ENCODE results near the gene DUOXA1.
A peak's percentile ranks its signal among the peaks of the same experiment; 100 is the strongest.

The DUOXA1 gene, protein sequence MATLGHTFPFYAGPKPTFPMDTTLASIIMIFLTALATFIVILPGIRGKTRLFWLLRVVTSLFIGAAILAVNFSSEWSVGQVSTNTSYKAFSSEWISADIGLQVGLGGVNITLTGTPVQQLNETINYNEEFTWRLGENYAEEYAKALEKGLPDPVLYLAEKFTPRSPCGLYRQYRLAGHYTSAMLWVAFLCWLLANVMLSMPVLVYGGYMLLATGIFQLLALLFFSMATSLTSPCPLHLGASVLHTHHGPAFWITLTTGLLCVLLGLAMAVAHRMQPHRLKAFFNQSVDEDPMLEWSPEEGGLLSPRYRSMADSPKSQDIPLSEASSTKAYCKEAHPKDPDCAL

DNA sequence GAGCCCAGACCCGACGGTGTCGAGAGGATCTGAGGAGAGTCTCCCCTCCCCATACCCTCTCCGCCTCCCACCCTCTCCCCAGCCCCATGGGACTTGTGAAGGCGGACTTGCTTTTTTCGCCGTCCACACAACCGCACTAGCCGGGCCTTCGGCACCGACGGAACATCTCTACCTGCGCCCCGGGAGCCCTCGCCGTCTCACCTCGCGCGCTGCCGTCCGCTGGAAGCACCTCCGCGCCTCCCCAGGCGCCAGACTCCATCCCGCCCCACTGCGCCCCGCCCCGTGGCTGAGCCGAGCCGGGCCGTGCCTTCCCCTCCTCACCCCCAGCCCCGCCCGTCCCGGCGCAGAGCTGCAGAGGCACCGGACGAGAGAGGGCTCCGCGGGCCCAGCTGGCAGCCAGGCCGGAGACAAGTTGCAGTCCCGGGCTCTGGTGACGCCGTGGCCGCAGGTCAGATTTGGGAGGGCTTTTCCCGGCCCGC lies at the start of gene DUOXA1, which contains the start of gene DUOX1:
Gene DUOXA1, minus strand, starts transcription at position 229 of the 479 bp plus-strand sequence. CDS start 6,865 bp downstream, outside the sequence.
Gene DUOX1, plus strand, starts transcription at position 344 of the 479 bp plus-strand sequence. CDS start 1,973 bp downstream, outside the sequence.
- H3K4me3 ChIP-seq (ENCODE audit: low read length) = no peak within 1 kb of the TSS
- no peak for TF ChIP-seq ZNF274 (IDR thresholded peaks at IDR 0.05; ENCODE audit: low read depth, low read length)

DNA sequence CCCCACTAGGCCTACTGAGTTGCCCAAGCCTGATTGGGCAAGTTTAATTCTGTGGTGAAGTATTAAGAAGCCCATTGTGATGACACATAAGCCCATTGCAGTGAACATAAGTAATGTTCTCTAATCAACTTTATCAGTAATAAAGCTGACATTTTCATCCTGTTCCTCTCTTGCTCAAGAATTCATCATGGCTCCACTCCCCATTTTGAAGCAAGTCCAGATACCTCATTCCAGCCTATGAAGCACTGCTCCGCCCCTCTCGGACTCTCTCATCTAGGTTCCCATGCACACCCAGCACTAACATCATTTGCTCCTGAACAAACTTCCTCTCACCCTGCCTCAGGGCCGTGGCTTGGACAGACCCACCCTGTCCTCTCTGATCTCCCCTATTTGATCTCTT lies 47.6 kb upstream of the DUOXA1 start:
- H3K4me3 ChIP-seq (ENCODE audit: low read length) = no peak overlapping the region
- no peak for TF ChIP-seq ZNF274 (IDR thresholded peaks at IDR 0.05; ENCODE audit: low read depth, low read length)

DNA sequence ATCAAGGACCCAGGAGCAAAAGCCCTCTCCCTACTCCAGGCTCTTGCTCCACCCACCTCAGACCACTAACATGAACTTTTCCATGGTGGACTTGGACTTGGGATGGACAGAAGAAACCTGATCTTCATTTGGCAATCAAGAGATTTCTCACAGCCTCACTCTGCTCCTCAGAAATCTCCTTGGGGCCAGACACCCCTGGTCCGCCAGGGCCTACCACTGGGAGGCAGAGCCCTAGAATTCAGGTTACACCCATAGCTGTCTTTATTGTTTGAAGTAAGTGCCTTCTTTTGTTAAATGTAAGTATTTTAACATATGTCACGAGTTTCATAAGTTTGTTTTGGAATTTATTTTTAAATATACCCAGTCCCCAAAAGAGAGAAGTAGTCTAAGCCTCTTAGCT lies 44.9 kb upstream of the DUOXA1 start:
- no peak for TF ChIP-seq ZNF274 (IDR thresholded peaks at IDR 0.05; ENCODE audit: low read depth, low read length)
- no peak overlapping the region for H3K4me3 ChIP-seq (ENCODE audit: low read length)

DNA sequence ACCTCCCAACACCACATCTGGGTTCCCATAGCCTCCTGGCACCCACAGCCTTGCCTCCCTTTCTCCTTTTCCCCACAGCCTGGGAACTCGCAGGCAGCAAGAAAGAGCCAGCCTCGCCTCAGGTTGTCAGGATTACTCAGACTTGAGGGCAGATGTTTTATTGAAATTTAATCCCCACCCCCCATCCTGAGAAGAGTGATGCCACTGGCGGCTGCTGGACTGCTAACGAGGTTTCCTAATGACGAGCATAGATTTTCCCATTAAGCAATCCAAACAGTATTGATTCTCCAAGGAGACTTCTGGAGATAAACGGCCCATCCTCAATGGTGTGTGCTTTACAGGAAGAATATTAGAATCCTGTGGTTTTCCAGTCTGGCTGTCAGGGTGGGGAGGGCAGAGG lies 44.4 kb upstream of the DUOXA1 start:
- H3K4me3 ChIP-seq (ENCODE audit: low read length) = no peak overlapping the region
- no peak for TF ChIP-seq ZNF274 (IDR thresholded peaks at IDR 0.05; ENCODE audit: low read depth, low read length)

DNA sequence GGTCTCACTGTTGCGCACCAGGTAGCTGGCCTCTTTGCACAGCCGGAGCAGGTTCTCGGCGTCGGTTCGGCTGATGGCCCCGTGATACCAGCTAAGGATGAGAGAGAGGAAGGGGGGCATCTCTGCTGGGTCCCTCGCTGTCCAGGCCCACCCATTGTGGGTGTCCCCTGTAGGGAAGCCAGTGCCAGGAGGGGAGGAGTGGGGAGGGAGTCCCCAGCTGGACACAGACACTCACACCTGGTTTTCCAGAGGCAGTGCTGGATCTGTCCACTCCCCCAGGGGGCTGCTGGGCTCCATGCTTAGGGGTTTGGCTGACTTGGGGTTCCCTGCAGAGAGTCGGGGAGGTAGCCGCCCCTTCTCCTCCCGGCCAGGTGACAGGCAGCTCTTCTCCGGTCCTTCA lies 42.2 kb upstream of the DUOXA1 start:
- no peak for TF ChIP-seq ZNF274 (IDR thresholded peaks at IDR 0.05; ENCODE audit: low read depth, low read length)
- H3K4me3 ChIP-seq (ENCODE audit: low read length) = no peak overlapping the region

DNA sequence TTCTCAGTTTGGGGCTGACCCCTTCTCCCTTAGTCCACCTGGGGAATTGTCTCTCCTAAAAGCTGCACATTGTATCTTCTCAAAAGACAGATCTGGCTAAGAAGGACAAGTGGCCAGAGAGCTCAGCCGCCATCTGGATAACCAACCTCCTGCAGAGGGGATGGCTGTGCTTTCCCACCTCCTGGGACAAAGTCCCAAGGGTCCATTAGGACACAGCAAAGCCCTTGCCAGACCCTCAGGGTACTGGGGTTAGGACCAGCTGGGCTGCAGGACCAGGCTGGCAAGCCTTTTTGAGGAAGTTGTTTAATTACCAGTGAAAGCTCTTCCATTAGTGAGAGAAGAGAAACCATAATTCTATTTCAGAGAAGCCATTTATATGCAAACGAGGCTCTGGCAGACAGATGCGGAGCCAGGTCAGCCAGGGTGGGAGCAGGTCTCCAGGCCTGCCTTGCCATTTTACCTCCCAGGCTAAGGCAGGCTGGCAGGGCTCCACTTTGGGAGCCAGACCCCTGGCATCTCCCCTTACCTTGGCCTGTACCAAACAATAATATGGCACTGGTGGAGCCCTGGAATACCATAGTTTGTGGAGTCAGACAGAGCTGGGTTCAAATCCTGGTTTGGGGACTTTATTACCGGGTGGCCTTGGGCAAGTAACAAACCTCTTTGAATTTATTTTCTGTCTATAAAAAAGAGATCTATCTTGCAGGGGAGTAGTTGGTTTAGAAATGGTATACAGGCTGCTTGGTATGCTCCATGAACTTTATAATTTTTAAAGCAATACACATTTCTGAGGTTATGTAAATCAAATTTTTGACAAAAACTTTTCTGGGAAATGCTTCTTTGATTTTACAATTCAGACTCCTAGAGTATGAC lies 40.2 kb upstream of the DUOXA1 start:
- no peak for TF ChIP-seq ZNF274 (IDR thresholded peaks at IDR 0.05; ENCODE audit: low read depth, low read length)
- no peak overlapping the region for H3K4me3 ChIP-seq (ENCODE audit: low read length)

DNA sequence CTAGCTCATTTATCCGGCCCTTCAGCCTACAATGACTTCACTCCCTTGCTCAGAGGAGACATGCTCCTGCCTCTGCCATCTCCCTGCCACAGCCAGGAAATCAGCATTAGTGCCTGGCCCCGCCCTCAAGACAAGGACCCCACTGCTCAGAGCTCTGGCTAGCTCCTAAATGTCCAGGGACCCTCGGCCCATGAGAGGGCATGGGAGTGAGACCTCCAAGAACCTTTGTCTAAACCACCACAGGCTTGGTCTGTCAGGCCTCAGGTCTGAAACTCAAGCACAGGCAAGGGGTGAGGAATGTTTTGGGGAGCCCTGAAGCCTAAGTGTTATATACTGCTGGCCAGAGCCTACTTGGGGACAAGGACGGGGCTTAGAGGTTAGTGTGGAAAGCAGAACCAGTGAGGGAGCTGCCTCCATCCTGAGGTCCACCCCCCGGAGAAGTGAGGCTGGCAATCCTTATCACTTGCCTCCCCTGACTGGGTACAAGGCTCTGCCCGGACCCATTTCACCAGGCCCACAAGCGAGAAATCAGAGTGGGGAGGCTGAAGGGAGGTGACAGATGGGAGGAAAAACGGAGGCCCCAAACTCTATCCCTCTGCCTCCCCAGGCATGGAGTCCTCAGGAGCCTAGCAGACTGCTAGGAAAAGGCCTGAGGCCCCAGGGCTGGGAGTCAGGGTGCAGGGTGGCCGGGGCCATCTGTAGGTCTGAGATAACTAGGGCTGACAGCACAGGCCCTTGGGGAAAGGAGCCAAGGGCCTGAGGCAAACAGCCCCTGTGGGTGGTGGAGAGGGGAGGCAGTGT lies 39.3 kb upstream of the DUOXA1 start:
- no peak for TF ChIP-seq ZNF274 (IDR thresholded peaks at IDR 0.05; ENCODE audit: low read depth, low read length)

DNA sequence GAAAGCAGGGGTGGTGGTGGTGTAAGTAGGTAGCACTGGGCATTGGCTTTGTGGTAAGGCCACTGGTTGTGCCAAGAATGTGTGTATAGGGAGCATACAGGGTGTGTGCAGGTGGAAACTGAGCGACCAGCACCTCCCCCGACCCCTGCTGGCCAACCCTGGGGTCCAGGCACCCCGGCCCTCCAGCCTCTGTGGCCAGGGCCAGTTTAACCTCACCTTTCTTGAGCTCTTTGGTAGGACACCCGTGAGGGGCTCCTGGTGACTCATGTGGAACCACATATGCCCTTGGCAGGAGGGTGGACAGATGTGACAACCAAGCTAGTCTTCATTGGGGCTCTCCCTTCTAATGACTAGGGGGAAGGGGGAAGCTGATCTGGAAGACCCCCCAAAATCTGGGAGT lies 38.6 kb upstream of the DUOXA1 start:
- H3K4me3 ChIP-seq (ENCODE audit: low read length) = no peak overlapping the region
- no peak for TF ChIP-seq ZNF274 (IDR thresholded peaks at IDR 0.05; ENCODE audit: low read depth, low read length)

More for the DNA sequence above, 39.3 kb upstream of the DUOXA1 start:
- H3K4me3 ChIP-seq (ENCODE audit: low read length) = no peak overlapping the region

DNA sequence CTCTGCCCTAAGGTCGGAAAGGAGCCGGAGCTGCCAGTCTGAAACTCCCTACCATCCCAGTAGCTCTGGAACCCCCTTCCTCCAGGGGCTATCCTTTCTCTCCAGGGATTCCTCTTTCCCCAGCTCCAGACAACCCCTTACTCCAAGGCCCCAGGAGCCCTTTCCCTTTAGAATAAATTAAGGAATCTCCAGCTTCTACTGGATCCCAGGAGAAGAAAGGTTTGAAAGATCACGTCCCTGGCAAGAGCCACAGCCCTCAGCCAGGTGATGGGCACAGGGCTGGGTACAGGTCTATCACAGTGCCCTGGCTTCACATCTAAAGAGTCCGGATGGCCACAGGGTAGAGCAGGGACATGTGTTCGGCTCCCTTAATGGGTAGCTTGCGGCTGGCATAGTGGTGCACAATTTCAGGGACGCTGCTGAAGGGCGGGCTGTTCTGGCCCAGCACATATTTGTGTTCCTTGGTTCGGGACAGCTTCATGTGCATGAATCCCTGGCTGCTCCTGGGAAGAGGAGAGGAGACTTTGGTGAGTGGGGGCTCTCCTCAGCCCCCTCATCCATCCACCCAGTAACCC lies 38.0 kb upstream of the DUOXA1 start:
- TF ChIP-seq ZNF274 (IDR thresholded peaks at IDR 0.05; ENCODE audit: low read depth, low read length) = no peak
- no peak overlapping the region for H3K4me3 ChIP-seq (ENCODE audit: low read length)

DNA sequence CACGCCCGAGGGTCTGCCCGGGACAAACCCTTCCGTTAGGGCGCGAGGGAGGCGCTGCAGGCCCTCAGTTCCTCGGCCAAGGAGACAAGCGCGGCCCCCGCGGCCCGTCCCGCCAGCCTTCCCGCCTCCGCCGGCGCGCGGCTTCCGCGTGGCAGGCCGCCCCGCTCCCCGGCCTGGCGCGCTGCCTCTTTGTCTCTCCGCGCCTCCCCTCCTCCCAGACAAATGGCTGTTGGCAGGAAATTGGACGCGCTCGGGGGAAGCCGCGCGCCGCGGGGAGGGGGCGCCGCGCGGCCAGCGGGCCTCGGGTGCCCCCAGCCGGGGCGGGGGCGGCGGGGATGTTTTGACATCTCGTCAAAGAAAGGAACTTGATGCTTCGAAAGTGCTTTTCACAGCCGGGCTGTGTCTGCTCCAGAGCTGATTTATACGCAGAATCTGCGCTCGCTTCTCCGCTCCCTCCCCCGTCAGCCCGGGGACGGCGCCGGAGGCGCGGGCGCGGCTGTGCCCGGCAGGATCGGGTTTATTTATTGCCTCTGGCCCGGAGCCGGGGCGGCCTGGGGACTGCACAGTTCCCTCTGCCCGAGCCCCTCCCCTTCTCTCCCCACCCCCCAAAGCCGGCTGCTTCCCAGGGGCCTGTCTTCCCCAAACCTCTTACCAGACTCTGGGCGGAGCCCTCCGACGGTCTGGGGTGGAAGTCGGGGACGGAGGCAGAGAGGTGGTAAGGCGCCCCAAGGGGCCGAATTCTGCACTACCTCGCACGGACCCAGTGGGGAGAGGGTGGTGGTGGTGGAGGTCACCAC lies 37.4 kb upstream of the DUOXA1 start:
- peak overlapping the region; percentile 64 for H3K4me3 ChIP-seq (ENCODE audit: low read length)
- no peak for TF ChIP-seq ZNF274 (IDR thresholded peaks at IDR 0.05; ENCODE audit: low read depth, low read length)

DNA sequence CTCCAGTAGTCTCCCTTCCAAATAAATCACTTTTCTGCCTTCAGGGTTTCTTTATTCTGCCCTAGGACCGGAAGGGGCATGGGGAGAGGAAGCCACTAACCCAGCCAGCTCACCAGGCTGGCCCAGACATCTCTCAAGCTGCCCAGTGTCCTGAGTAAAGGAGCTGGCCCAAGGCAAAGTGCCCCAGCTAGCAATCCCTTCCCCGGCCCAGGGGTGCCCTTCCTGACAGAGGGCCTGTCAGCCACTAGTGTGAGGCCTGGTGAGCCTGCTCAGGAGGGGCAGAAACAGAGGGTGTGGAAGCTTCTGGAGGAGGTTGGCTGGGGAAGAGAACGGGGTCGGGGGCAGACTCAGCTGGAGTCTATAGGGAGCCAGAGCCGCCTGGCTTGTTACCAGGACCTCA lies 35.9 kb upstream of the DUOXA1 start:
- H3K4me3 ChIP-seq (ENCODE audit: low read length) = no peak overlapping the region
- no peak for TF ChIP-seq ZNF274 (IDR thresholded peaks at IDR 0.05; ENCODE audit: low read depth, low read length)

DNA sequence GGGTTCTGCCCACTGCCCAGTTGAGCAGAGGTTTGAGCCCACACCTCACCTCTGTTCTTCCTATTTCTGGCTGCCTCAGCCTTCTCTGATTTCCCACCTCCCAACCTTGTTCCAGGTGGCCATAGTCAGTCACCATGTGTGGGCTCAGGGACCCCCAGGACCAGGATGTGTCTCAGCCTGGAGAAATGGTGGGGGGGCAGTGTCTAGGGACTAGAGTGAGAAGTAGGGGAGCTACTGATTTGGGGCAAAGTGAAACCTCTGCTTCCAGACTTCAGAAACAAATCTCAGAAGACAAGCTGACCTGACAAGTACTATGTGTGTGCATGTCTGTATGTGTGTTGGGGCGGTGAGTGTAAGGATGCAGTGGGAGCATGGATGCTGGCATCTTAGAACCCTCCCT lies 35.2 kb upstream of the DUOXA1 start:
- TF ChIP-seq ZNF274 (IDR thresholded peaks at IDR 0.05; ENCODE audit: low read depth, low read length) = no peak
- no peak overlapping the region for H3K4me3 ChIP-seq (ENCODE audit: low read length)

DNA sequence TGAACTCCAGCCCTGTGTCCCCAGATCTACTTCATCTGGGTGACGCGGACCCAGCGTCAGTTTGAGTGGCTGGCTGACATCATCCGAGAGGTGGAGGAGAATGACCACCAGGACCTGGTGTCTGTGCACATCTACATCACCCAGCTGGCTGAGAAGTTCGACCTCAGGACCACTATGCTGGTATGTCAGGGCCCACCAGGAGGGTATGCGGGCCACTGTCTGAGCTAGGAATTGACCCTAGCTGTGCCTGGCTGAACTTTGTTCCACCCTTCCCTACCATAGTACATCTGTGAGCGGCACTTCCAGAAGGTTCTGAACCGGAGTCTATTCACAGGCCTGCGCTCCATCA lies 33.8 kb upstream of the DUOXA1 start:
- no peak overlapping the region for H3K4me3 ChIP-seq (ENCODE audit: low read length)
- no peak for TF ChIP-seq ZNF274 (IDR thresholded peaks at IDR 0.05; ENCODE audit: low read depth, low read length)

All from GM08714 (cell line).